Esophagus muscularis mucosa (tissue), 4 donors: ENCODE measurements around the gene MSMB. TPM values are rescaled to one million over a fixed set of nuclear protein-coding genes. Genes with fewer than 3 reads are reported as not detected.

Experiments used
- DNase-seq: peaks from one replicate; pipeline ENCODE4 v3.0.0-alpha.2; 2017; ENCODE audit errors: extremely low spot score
- H3K27ac ChIP-seq, 4 donors: fragments of 200-600 bp; sonication (generic); replicated peaks in 1 of 4; 1 replicate in 3 of 4; 2 replicates in 1 of 4; pipeline ENCODE4 v1.5.1; 2016 to 2019; ENCODE audit warnings: mild to moderate bottlenecking in 1 of 4
- H3K27me3 ChIP-seq, 4 donors: fragments of 200-600 bp; sonication (generic); one replicate each; pipeline versions ENCODE4 v1.5.1 to v1.6.0; 2016 to 2019
- H3K36me3 ChIP-seq, 4 donors: fragments of 200-600 bp; sonication (generic); one replicate each; pipeline ENCODE4 v1.5.1; 2016 to 2019
- H3K4me1 ChIP-seq, 4 donors: fragments of 200-600 bp; sonication (generic); one replicate each; pipeline ENCODE4 v1.5.1; 2016 to 2019
- H3K4me3 ChIP-seq, 4 donors: fragments of 200-600 bp; sonication (generic); 1 replicate in 2 of 4; 2 replicates in 2 of 4; pipeline ENCODE4 v1.5.1; 2016 to 2019; ENCODE audit warnings: mild to moderate bottlenecking in 4 of 4, moderate library complexity in 1 of 4
- H3K9me3 ChIP-seq, 4 donors: fragments of 200-600 bp; sonication (generic); 1 replicate in 3 of 4; 2 replicates in 1 of 4; pipeline ENCODE4 v1.5.1; 2016 to 2019
- CTCF ChIP-seq, 3 experiments: fragments of 200-600 bp in 2 of 3; fragments of 450-650 bp in 1 of 3; sonication (generic) in 2 of 3; IDR thresholded peaks; one replicate each; pipeline ENCODE4 v1.5.1; 2017 to 2019; ENCODE audit warnings: antibody characterized with exemption in 3 of 3, mild to moderate bottlenecking in 2 of 3, moderate library complexity in 1 of 3
- EP300 ChIP-seq: sonication (generic); formaldehyde crosslinking; IDR thresholded peaks from one replicate; pipeline ENCODE4 v1.6.1; 2017; ENCODE audit warnings: antibody characterized with exemption
- POLR2A ChIP-seq: fragments of 450-650 bp; IDR thresholded peaks from one replicate; pipeline ENCODE4 v1.6.1; 2017; ENCODE audit warnings: antibody characterized with exemption, moderate library complexity, mild to moderate bottlenecking, low read depth
- POLR2AphosphoS5 ChIP-seq, 2 donors: sonication (generic); formaldehyde crosslinking; IDR thresholded peaks; one replicate each; pipeline ENCODE4 v1.6.1; 2017; ENCODE audit warnings: antibody characterized with exemption in 2 of 2
- WGBS: methylation state at CpG from one replicate; pipeline ENCODE4 v1.1.5; 2018; 5-methylcytosine and 5-hydroxymethylcytosine counted together
- intact Hi-C: fragments of 100-400 bp; cut with DNase I; formaldehyde crosslinking; loops from one replicate; pipeline ENCODE4 v1.15.1; 2023
- total RNA-seq, 4 donors: library from RNA; depleted of rRNA; stranded (reverse); fragments of >200 nt; gene quantifications; one replicate each; pipeline versions ENCODE4 v1.1.0 to v1.2.1, GENCODE V29; 2016

MSMB gene
- total RNA-seq, 4 donors from 2014 or later = not detected

GRCh38 chr10:46012746-46013145 lies 33.3 kb downstream of the MSMB start:
- 89% methylated on average over 3 of the region's 3 CpGs for WGBS
- Histone ChIP-seq H3K9me3 (no peaks in the 10 kb centered on the region), H3K27ac (no peak overlapping the region), H3K4me3 (no peak overlapping the region), H3K27me3 (no peaks in the 10 kb centered on the region), H3K36me3 (peaks cover 60 to 88% (median 83%) of the 10 kb centered on the region in 4 donors), H3K4me1 (peaks cover 13 to 39% (median 20%) of the 10 kb centered on the region in 4 donors)
- intact Hi-C loops = no loop called here
- no peak for DNase-seq
- TF ChIP-seq CTCF (IDR thresholded peaks at IDR 0.05) = no peak
- no peak for TF ChIP-seq POLR2AphosphoS5 (IDR thresholded peaks at IDR 0.05)

GRCh38 chr10:46006219-46006618 lies 39.9 kb downstream of the MSMB start:
- DNase-seq = no peak
- H3K27ac ChIP-seq = no peak overlapping the region
- peaks cover 49 to 99% (median 96%) of the 10 kb centered on the region in 4 donors for H3K36me3 ChIP-seq
- WGBS = 60% methylated on average over 3 of the region's 3 CpGs
- no peak overlapping the region for H3K4me3 ChIP-seq
- intact Hi-C loops = no loop called here
- no peaks in the 10 kb centered on the region for H3K9me3 ChIP-seq
- TF ChIP-seq POLR2A (no peak), POLR2AphosphoS5 (IDR thresholded peaks at IDR 0.05) (no peak), EP300 (no peak), CTCF (IDR thresholded peaks at IDR 0.05) (no peak)
- no peaks in the 10 kb centered on the region for H3K27me3 ChIP-seq
- H3K4me1 ChIP-seq = peaks cover 0 to 9% (median 4%) of the 10 kb centered on the region in 4 donors

- no peaks in the 10 kb centered on the region for H3K9me3 ChIP-seq
- intact Hi-C loops = no loop called here
- no peak overlapping the region for H3K4me3 ChIP-seq
- peaks cover 0 to 9% (median 4%) of the 10 kb centered on the region in 4 donors for H3K4me1 ChIP-seq
- peaks cover 41 to 98% (median 93%) of the 10 kb centered on the region in 4 donors for H3K36me3 ChIP-seq
- no peak for DNase-seq
- H3K27me3 ChIP-seq = no peaks in the 10 kb centered on the region
- TF ChIP-seq POLR2A (no peak), CTCF (IDR thresholded peaks at IDR 0.05) (no peak), EP300 (no peak), POLR2AphosphoS5 (IDR thresholded peaks at IDR 0.05) (no peak)
- 82% methylated on average over 4 of the region's 4 CpGs for WGBS
- no peak overlapping the region for H3K27ac ChIP-seq
These were observed 40.7 kb downstream of the MSMB start for GRCh38 chr10:46005383-46005782.

GRCh38 chr10:46004963-46005362 lies 41.1 kb downstream of the MSMB start:
- Histone ChIP-seq H3K9me3 (no peaks in the 10 kb centered on the region), H3K36me3 (peaks cover 36 to 98% (median 93%) of the 10 kb centered on the region in 4 donors), H3K4me3 (no peak overlapping the region), H3K4me1 (peaks cover 0 to 9% (median 4%) of the 10 kb centered on the region in 4 donors), H3K27ac (no peak overlapping the region), H3K27me3 (no peaks in the 10 kb centered on the region)
- no peak for TF ChIP-seq CTCF (IDR thresholded peaks at IDR 0.05)
- no peak for TF ChIP-seq POLR2A
- TF ChIP-seq EP300 = no peak
- WGBS = 79% methylated on average over 2 of the region's 2 CpGs
- DNase-seq = no peak
- intact Hi-C loops = no loop called here
